LNCAP (cell line): ENCODE measurements around the gene MAML2.

Experiments used
- TF ChIP-seq, protein P1 (sequence below): fragments of 450-650 bp; IDR thresholded peaks from 2 replicates; pipeline ENCODE4 v1.5.1; 2017; ENCODE audit warnings: mild to moderate bottlenecking

MAML2 gene

DNA sequence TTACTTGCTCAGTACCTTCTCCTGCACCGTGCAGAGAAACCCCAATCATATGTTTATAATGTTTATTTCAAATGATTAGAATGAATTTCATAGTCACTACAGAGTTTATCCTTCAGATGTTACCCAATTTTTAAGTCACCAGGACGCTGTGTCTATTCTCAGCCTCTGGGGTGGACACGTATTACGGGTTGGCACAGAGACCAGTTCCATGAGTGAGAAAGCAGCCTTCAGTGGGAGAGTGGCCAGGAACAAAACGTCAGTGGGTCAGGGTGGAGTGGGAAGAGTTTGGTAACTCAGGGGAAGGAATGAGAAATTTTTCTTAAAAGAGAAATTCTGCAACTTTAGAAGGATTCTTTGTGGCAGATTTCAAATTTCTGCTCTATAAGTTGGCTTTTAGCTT lies 342.0 kb downstream of the MAML2 start:
- TF ChIP-seq, protein P1, sequence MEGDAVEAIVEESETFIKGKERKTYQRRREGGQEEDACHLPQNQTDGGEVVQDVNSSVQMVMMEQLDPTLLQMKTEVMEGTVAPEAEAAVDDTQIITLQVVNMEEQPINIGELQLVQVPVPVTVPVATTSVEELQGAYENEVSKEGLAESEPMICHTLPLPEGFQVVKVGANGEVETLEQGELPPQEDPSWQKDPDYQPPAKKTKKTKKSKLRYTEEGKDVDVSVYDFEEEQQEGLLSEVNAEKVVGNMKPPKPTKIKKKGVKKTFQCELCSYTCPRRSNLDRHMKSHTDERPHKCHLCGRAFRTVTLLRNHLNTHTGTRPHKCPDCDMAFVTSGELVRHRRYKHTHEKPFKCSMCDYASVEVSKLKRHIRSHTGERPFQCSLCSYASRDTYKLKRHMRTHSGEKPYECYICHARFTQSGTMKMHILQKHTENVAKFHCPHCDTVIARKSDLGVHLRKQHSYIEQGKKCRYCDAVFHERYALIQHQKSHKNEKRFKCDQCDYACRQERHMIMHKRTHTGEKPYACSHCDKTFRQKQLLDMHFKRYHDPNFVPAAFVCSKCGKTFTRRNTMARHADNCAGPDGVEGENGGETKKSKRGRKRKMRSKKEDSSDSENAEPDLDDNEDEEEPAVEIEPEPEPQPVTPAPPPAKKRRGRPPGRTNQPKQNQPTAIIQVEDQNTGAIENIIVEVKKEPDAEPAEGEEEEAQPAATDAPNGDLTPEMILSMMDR = no peak

DNA sequence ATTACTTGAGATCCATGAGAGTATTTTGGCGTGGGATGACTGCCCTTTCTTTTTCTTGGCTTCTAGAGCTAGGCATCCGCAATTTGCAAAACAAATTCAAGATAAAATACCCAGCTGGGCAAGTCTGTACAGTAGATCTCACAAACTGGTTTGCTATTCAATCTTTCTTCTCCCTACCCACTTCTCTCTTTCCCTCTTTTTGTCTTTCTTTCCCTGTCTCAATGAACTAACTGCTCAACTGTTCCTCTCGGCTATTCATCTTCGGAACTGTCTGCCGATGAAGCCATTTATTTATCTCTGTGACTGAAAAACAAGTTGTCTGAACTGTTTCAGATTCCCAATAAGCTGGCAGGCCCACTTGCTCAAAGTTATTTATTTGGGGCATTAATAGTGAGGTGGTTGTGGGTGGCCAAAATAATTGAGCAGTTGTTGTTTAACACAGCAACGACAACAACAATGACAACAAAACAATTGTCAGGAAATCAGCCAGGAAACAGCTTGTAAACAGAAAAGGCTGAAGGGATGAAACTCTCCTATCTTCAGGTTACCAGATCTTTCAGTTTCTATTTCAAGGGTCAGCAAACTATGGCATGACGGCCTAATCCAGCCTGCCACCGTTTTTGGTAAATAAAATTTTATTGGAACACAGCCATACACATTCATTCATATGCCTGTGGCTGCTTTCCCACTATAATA lies 343.1 kb downstream of the MAML2 start:
- TF ChIP-seq, protein P1 = no peak

DNA sequence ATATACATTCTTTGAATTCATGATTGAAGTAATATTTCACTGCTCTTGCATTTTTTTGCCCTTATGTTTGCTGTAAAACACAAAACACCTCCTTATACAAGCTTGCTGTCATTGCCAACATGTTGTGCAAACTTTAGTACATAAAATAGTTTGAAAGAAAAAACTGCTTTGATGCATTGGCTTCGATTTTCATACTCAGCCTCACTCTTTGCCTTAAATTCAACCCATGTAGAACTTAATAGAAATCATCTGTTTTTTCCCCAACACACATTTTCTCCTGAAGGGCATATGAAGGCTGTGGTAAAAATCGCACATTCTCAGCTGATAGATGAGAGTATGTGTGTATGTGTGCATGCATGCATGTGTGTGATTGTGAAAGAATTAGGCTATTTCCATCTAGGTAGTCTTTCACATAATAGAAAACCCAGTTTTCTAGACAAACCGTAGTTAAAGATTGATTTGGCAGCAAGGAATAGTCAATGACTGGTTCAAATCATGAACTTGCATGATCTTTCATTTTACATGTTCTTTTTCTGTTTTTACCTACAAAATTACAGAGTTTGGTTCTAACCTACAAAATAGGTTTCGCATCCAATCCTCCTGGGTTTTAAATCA lies 346.3 kb downstream of the MAML2 start:
- TF ChIP-seq, protein P1 = no peak

DNA sequence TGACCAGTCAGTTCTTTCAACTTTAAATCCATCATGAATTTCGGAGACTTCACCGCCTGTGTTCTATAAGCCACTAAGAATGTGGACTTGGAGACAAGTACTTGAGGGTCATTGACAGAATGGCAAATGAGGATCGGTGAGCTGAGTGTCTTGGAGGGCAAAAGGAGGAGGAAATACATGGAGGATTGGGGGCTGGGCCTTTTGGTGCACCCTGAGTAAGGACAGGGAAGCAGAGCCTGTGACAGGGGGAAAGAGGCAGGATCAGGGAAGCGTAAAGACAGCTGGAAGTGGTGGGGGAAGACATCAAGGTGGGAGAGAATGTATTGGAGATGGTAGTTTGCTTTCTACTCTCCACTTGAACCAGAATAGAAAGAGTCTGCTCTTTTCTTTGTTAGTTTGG lies 348.7 kb downstream of the MAML2 start:
- TF ChIP-seq, protein P1 = no peak

DNA sequence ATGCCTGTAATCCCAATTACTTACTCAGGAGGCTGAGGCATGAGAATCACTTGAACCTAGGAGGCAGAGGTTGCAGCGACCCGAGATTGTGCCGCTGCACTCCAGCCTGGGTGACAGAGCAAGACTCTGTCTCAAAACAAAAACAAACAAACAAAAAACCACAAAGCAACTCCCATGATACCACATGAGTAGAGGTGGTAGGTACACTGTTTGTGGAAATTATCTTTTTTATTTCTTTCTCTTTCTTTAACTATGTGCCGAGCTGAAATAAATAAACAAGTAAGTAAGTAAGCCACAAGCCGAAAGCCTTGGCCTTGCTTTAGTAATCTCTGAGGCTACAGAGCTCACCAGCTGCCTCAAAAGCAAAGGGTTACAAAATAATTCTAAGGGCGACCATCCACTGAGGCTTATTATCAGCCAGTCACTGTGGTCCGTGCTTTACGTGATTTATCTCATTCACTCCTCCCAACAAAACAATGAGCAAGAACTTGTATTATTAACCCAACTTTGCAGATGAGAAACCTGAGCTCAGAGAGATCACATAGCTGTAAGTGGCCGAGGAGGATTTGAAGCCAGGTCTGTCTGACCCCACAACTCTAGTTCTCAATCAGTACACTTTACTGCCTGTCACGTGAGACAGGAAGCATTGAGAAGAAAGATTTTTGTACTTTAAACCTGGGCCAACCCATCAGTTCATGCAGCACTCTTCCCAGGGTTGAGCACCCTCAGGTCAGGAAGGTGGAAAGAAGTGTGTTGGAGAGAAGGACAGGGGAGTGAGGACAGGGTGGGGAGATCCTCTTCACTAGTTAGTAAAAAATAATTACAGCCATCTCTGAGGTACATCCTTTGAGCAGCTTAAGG lies 349.3 kb downstream of the MAML2 start:
- TF ChIP-seq, protein P1 = no peak

DNA sequence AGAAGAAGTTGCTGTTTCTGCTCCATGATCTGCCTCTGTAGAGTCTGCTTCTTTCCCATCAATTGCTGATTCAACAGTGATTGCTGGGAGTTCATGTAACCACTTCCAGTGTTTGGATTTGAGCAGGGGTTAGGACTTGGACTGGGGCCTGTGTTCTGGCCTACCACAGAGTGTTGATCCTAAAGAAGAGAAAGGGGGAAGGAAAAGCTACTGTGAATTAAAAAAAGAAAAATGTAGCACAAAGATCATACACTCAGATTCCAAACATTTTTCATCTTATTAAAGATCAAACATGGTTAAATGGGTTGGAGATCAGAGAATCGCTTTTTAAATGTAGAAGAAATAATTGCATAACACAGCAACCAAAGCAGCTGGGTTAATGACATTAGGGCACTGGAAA lies 351.4 kb downstream of the MAML2 start:
- TF ChIP-seq, protein P1 = no peak

DNA sequence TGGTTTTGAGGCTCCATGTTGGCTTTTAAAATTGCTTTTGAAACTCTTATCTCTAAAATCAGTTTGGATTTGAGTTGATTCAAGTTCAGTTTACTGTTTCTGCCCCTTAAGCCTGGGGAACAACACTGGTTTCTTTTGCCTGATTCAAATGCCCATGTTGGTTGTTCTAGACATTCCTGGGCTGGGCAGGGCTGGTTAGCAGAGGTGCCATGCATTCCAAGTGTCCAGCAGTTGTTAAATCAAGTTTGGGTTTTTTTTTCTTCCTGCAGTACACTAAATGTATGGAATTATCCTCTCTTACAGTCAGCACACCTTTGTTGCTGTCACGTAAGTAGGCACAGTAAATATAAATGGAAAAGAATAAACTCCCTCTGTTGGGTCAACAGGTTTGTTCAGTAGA lies 351.9 kb downstream of the MAML2 start:
- TF ChIP-seq, protein P1 = no peak
